Coronary artery (tissue), 2 donors: ENCODE measurements around the gene RPS6KA2.

Experiments
- DNase-seq: peaks from one replicate; pipeline ENCODE4 v3.0.0-alpha.2; 2017; ENCODE audit warnings: low spot score
- H3K27ac ChIP-seq, 2 donors: fragments of 200-600 bp; sonication (generic); one replicate each; pipeline ENCODE4 v1.5.1; 2016 to 2019
- H3K4me3 ChIP-seq: fragments of 200-600 bp; sonication (generic); 2 replicates; pipeline ENCODE4 v1.5.1; 2016; ENCODE audit warnings: mild to moderate bottlenecking, moderate library complexity
- TF ChIP-seq, protein P1 (sequence below): fragments of 200-600 bp; sonication (generic); IDR thresholded peaks from one replicate; pipeline ENCODE4 v1.5.1; 2019; ENCODE audit warnings: antibody characterized with exemption

RPS6KA2 gene

DNA sequence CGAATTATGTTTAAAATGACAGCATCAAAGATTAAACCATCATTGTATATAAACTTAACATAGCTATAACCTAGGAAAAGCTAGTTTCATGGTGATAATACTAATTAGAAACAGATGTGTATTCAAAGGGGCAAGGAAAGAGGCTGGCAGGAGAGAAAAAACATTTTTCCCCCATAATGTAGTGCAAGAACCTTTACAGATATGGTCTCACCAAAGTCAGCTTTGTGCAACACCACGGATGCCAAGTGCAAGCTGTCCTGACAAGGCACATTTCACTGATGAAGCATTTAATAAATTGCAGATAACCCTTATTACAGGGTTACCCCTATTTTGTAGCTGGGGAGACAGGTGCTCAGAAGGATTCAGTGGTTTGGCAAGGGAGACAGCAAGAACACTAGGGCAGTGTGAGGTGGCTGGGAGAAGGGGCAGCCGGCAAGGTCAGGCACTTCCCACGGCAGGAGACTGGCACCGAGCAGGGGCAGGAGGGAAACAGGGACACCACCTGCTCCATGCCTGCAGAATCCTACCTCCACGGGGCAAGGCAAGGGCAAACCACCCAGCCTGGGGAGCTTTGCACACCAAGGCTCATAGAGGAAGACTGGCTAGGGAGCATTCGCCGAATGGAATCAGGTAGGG lies 6.5 kb downstream of the RPS6KA2 start:
- Histone ChIP-seq H3K4me3 (peak overlapping the region; percentile 22), H3K27ac (peak overlapping the region; percentile 67 to 72)
- TF ChIP-seq, protein P1, sequence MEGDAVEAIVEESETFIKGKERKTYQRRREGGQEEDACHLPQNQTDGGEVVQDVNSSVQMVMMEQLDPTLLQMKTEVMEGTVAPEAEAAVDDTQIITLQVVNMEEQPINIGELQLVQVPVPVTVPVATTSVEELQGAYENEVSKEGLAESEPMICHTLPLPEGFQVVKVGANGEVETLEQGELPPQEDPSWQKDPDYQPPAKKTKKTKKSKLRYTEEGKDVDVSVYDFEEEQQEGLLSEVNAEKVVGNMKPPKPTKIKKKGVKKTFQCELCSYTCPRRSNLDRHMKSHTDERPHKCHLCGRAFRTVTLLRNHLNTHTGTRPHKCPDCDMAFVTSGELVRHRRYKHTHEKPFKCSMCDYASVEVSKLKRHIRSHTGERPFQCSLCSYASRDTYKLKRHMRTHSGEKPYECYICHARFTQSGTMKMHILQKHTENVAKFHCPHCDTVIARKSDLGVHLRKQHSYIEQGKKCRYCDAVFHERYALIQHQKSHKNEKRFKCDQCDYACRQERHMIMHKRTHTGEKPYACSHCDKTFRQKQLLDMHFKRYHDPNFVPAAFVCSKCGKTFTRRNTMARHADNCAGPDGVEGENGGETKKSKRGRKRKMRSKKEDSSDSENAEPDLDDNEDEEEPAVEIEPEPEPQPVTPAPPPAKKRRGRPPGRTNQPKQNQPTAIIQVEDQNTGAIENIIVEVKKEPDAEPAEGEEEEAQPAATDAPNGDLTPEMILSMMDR, result no peak
- no peak for DNase-seq

DNA sequence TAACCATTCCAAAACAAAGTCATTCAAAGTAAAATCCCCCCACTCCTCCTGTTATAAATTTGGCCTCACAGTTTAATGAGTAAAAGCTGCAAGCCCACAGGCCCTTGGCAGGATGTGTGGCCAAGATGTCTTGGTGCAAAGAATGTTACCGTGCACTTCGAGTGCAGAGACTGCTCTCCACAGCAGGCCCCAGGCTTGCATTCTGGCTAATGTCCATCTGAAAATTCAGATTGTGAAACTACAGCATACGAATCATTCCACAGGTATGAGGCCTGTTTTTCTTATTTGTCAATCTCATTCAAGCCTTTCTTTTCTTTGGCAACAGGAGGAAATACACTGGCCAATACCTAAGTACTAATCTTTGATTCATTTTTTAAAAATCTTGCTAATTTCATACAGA lies 7.1 kb downstream of the RPS6KA2 start:
- Histone ChIP-seq H3K27ac (peak overlapping the region; percentile 70 to 72), H3K4me3 (peak overlapping the region; percentile 22)
- TF ChIP-seq, protein P1, result no peak
- no peak for DNase-seq

DNA sequence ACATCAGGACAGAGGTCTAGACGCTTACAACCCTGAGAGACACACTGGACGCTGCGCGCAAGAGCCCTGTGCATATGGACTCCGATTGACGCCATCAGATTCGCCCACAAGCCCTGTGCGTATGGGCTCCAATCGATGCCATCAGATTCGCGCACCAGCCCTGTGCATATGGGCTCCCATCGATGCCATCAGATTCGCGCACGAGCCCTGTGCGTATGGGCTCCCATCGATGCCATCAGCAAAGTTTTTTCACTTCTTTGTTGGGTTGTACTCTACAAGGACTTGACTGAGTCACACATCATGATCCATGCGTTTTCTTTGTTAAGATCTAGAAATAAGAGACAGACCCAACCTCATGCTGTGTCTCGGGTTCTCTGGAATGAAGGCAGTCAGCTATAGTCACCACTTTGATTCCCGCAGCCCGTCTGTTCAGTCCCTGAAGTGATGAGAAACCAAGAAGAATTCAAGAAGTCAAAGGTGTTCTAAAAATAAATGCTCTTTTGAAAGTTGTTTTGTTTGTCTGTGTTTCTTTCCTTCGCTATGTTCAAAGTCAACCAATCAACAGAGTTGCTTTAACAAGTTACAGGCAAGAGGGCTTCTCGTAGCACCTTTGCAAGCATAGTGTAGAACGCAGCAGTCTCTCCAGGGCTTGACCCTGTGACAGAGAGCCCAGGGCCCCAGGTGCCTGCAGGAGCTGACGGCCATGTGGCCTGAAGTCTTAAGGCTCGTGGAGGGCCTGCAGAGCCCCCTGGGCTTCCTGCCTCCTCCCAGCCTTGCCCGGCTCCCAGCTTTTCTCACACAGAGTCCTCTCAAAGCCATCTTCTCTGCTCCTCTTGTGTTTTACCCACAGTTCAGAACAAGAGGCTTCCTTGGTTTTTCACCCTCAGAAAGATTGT lies 7.9 kb downstream of the RPS6KA2 start:
- DNase-seq, result no peak
- H3K27ac ChIP-seq, result peak overlapping the region; percentile 70 to 72

DNA sequence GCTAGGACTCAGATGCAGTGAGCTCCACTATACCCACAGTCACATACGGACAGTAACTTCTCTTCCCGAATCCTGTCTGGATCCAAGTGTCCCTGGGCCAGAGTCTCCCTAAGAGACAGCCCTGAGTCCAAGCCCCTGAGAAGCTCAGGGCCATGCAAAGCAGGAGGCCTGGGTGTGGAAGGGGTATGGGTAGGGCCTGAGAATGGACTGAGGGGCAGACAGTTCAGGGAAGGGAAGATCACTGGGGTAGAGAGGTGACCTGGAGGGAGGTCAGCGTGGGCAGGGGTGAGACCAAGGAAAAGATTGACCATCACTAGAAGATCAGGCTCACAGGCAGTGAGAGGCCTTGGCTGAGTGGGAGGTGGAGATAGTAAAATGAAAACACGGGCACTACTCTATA lies 8.8 kb downstream of the RPS6KA2 start:
- TF ChIP-seq, protein P1, result no peak
- DNase-seq, result no peak
- Histone ChIP-seq H3K27ac (no peak overlapping the region), H3K4me3 (no peak overlapping the region)

More for the DNA sequence above, 7.9 kb downstream of the RPS6KA2 start:
- TF ChIP-seq, protein P1, result no peak
- no peak overlapping the region for H3K4me3 ChIP-seq

DNA sequence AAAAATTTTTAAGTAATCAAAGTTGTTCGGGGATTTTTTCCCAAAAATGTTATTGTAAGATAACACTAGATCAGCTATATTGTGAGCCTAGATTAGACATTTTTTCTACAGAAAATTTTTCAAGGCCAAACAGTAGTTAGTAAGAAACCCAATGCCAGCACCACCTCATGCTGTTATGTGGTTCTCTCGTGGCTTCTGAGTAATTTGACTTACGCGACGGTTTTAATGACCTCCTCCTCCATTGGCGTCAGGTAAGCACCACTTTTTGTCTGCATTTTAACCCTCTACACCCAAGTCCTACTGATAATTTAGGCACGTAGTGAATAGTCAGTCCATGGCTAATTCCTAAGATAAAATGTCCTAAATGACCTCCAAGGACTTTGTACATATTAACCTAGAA lies 9.7 kb downstream of the RPS6KA2 start:
- TF ChIP-seq, protein P1, result no peak
- DNase-seq, result no peak
- Histone ChIP-seq H3K4me3 (no peak overlapping the region), H3K27ac (no peak overlapping the region)

DNA sequence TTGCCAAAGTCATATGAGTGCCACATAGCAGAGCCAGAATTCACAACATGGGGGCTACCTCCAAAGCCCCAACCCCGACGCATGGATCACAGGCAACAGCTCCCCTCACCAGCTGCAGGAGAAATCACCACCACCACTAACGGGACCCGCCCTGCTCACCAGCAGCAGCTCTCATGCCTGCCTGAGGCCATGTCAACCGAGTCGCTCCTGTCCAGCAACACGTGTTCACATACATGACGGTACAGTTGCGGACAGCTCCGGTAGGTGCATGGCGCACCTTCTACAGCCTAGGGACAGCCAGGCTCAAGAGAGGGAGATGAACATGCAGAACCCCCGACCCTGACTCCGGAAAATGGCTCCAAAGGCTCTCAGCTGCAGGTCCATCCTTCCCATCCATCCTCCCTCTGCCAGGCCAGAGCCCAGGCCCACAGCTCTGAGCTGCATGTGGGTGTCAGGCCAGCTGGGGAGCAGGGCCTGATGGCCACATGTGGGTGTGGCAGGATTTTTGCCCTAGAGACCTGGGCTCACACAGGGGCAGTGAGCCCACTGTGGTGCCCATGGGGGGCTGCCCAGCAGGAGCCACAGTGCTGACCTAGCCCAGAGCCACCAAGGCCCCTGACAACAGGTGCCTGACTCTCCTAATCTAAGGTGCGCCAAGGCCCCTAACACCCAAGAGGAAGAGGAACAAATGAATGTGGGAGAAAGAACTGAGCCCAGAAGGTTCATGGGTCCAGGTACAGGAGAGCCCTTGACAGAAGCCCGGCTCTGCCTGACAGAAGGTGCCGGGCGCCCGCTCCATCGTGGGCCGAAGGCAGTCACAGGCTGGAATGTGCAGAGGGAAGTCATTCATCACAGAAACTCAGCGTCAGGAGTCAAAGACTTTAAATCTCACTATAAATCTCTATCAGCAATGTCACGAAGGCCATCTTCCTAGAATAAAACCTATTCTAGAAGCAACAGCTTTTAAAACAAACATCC lies 10.5 kb downstream of the RPS6KA2 start:
- TF ChIP-seq, protein P1, result no peak
- H3K27ac ChIP-seq, result no peak overlapping the region
- H3K4me3 ChIP-seq, result no peak overlapping the region
- DNase-seq, result peak; percentile 67
